DOHH2 (cell line): ENCODE results near the gene TPX2.

Experiments used
- H3F3A ChIP-seq: fragments of 200-600 bp; sonication (generic), shearing (Covaris generic); 2 replicates; pipeline ENCODE4 v1.6.0; 2016; ENCODE audit warnings: antibody characterized with exemption, mild to moderate bottlenecking; ENCODE audit not compliant: control insufficient read depth, insufficient read depth
- H3K27ac ChIP-seq: fragments of 200-600 bp; sonication (generic); 2 replicates; pipeline ENCODE4 v1.5.1; 2014; ENCODE audit warnings: low read depth, mild to moderate bottlenecking, low read length, moderate library complexity
- H3K27me3 ChIP-seq: fragments of 200-600 bp; sonication (generic); 2 replicates; pipeline ENCODE4 v1.6.1; 2014; ENCODE audit warnings: mild to moderate bottlenecking, low read length, mixed read lengths; ENCODE audit not compliant: control insufficient read depth
- H3K36me3 ChIP-seq: fragments of 200-600 bp; sonication (generic); 2 replicates; pipeline ENCODE4 v1.6.1; 2014; ENCODE audit warnings: mild to moderate bottlenecking, low read length, moderate library complexity, mixed read lengths; ENCODE audit not compliant: control insufficient read depth
- H3K4me1 ChIP-seq: fragments of 200-600 bp; sonication (generic); 2 replicates; pipeline ENCODE4 v1.6.1; 2014; ENCODE audit warnings: mild to moderate bottlenecking, low read length, mixed read lengths; ENCODE audit not compliant: control insufficient read depth
- H3K4me2 ChIP-seq: fragments of 200-600 bp; sonication (generic); 2 replicates; pipeline ENCODE4 v1.6.0; 2014; ENCODE audit warnings: mild to moderate bottlenecking, low read length, moderate library complexity
- H3K4me3 ChIP-seq: fragments of 200-600 bp; sonication (generic); 2 replicates; pipeline ENCODE4 v1.5.1; 2014; ENCODE audit warnings: mild to moderate bottlenecking, low read length, mixed read lengths
- H3K79me2 ChIP-seq: fragments of 200-600 bp; sonication (generic); 2 replicates; pipeline ENCODE4 v1.6.1; 2014; ENCODE audit warnings: mild to moderate bottlenecking, low read length, mixed read lengths; ENCODE audit not compliant: control insufficient read depth
- H3K9me2 ChIP-seq: fragments of 200-600 bp; sonication (generic); replicated peaks from 2 replicates; pipeline ENCODE4 v1.6.1; 2014; ENCODE audit warnings: mild to moderate bottlenecking, low read length, mixed read lengths; ENCODE audit not compliant: control insufficient read depth
- H3K9me3 ChIP-seq: fragments of 200-600 bp; sonication (generic); 2 replicates; pipeline ENCODE4 v1.6.1; 2014; ENCODE audit warnings: antibody characterized with exemption, low read length, mixed read lengths; ENCODE audit not compliant: control insufficient read depth, insufficient read depth
- H4K20me1 ChIP-seq: fragments of 200-600 bp; sonication (generic); 2 replicates; pipeline ENCODE4 v1.6.0; 2014; ENCODE audit warnings: low read depth, mild to moderate bottlenecking, antibody characterized with exemption, low read length, moderate library complexity; ENCODE audit not compliant: control insufficient read depth, insufficient read depth
- EZH2phosphoT487 ChIP-seq: fragments of 200-600 bp; sonication (generic); IDR thresholded peaks from 2 replicates; pipeline ENCODE4 v1.6.1; 2017; ENCODE audit warnings: borderline replicate concordance, mild to moderate bottlenecking, antibody characterized with exemption, low read length, moderate library complexity, mixed read lengths
- TF ChIP-seq, protein P1 (sequence below): fragments of 200-600 bp; sonication (generic); IDR thresholded peaks from one replicate; pipeline ENCODE4 v1.5.1; 2014; ENCODE audit warnings: antibody characterized with exemption, mild to moderate bottlenecking, low read depth, low read length; ENCODE audit not compliant: poor library complexity, severe bottlenecking

TPX2 gene

DNA sequence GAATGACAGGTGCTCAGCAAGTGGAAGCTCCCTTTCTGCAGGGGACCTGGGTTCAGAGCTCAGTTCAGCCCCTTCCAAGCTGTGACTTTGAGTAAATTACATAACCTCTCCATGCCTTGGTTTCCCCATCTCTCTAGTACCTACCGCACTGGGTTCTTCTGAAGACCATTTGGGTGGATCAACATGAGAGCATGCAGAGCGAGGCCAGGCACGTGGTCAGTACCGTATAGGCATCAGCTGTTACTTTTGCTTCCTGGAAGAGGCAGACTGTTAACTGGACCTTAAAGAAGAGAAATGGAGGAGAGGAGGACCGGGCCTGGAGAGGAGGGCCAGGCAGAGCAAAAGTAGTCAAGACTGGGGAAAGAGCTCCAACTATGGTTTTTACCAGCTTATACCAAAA lies 78.4 kb downstream of the TPX2 start:
- Histone ChIP-seq H3K9me3 (no peaks in the 10 kb centered on the region), H3K27me3 (no peaks in the 10 kb centered on the region), H3K4me2 (no peak overlapping the region), H3F3A (no peaks in the 10 kb centered on the region), H3K4me1 (no peaks in the 10 kb centered on the region), H3K36me3 (no peaks in the 10 kb centered on the region), H3K27ac (no peak overlapping the region), H3K79me2 (no peaks in the 10 kb centered on the region), H3K9me2 (no peaks in the 10 kb centered on the region), H4K20me1 (no peaks in the 10 kb centered on the region), H3K4me3 (no peak overlapping the region)
- TF ChIP-seq EZH2phosphoT487 = no peak
- TF ChIP-seq, protein P1, sequence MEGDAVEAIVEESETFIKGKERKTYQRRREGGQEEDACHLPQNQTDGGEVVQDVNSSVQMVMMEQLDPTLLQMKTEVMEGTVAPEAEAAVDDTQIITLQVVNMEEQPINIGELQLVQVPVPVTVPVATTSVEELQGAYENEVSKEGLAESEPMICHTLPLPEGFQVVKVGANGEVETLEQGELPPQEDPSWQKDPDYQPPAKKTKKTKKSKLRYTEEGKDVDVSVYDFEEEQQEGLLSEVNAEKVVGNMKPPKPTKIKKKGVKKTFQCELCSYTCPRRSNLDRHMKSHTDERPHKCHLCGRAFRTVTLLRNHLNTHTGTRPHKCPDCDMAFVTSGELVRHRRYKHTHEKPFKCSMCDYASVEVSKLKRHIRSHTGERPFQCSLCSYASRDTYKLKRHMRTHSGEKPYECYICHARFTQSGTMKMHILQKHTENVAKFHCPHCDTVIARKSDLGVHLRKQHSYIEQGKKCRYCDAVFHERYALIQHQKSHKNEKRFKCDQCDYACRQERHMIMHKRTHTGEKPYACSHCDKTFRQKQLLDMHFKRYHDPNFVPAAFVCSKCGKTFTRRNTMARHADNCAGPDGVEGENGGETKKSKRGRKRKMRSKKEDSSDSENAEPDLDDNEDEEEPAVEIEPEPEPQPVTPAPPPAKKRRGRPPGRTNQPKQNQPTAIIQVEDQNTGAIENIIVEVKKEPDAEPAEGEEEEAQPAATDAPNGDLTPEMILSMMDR = no peak

DNA sequence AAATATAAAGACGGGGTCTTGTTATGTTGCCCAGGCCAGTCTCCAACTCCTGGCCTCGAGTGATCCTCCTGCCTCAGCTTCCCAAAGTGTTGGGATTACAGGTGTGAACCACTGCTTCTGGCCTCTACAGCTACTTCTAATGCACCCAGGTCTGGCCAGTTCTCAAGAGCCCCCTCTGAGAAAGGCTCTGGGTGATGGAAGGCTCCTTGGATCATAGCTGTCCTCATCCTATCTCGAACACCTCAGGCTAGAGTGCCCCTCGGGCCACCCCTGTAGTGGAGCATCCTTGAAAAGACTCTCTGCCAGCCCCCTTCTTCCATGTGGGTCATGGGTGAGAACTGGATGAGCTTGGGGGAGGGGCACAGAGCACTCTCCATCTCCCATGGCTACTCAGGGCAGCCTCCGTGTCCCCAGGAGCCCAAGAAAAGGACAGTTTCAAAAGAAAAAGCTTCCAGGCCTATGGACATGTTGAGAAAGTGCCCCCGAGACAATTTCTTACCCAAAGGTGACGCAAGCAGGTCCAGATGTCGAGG lies 79.4 kb downstream of the TPX2 start:
- Histone ChIP-seq H3K4me3 (no peak overlapping the region), H3K27me3 (no peaks in the 10 kb centered on the region), H3K27ac (no peak overlapping the region), H3K36me3 (no peaks in the 10 kb centered on the region), H3K4me2 (no peak overlapping the region), H4K20me1 (no peaks in the 10 kb centered on the region), H3K4me1 (peaks cover 6% of the 10 kb centered on the region; the same call in 1 of the 2 replicates), H3F3A (no peaks in the 10 kb centered on the region), H3K9me2 (no peaks in the 10 kb centered on the region), H3K79me2 (no peaks in the 10 kb centered on the region), H3K9me3 (no peaks in the 10 kb centered on the region)
- TF ChIP-seq, protein P1 = no peak
- no peak for TF ChIP-seq EZH2phosphoT487

DNA sequence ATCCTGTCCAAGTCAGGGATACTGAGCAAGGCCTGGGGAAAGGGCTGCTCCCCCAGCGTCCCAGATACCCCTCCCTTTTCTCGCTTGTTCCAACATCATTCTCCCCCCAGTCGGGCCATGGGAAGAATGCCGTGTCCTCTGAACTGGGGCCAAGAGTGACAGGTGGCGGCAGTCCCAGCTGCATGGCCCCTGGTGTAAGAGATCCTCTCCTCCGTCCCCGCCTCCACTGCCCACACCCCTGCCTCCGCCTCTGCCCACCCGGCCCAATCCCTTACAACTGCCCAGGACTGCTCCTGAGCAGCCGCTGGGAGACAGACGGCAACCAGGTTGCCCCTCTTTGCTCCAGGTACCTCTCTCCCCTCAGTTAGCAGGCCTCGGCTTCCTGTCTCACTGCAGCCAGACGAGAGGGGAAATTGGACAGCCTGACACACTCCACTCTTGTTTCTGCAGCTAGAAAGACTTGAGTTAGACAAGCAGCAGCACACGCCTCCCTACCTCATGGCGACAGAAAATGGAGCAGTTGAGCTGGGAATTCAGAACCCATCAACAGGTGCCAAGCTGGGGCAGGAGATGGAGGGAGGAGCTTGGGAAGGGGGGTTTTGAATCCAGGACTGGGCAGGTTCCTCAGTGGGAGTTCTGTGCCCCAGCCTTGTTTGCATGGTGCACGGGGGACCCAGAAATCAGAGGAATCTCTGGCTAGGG lies 80.1 kb downstream of the TPX2 start, which contains the start of gene MYLK2:
TSS of gene MYLK2 (plus strand) at position 274 of the 702 bp plus-strand sequence. CDS start at position 499, 225 bp downstream.
- Histone ChIP-seq H3K4me2 (no peak within 1 kb of the TSS), H3K79me2 (no peaks in the 10 kb centered on the region), H3K36me3 (no peaks in the 10 kb centered on the region), H3K27me3 (no peaks in the 10 kb centered on the region), H3K9me2 (no peaks in the 10 kb centered on the region), H3K9me3 (no peaks in the 10 kb centered on the region), H3K4me3 (no peak within 1 kb of the TSS), H3K4me1 (peaks cover 6% of the 10 kb centered on the region; the same call in 1 of the 2 replicates), H3F3A (no peaks in the 10 kb centered on the region), H3K27ac (no peak within 1 kb of the TSS), H4K20me1 (no peaks in the 10 kb centered on the region)
- TF ChIP-seq, protein P1 = no peak
- no peak for TF ChIP-seq EZH2phosphoT487
